Left lung (tissue), 10 donors: ENCODE measurements around the gene CMSS1. TPM values are rescaled to one million over a fixed set of nuclear protein-coding genes. Genes with fewer than 3 reads are reported as not detected.
A peak's percentile ranks its signal among the peaks of the same experiment; 100 is the strongest.

Experiments used
- ATAC-seq: fragments of 200-7000 bp; cut with Tn5 transposase; one replicate; pipeline ENCODE4 v1.9.1; 2020; ENCODE audit warnings: moderate library complexity
- DNase-seq, 4 donors: peaks; one replicate each; pipeline ENCODE4 v3.0.0-alpha.2; 2013 to 2020
- H3K27ac ChIP-seq, 2 donors: fragments of 200-600 bp; sonication (generic) in 1 of 2; one replicate each; pipeline versions ENCODE4 v1.5.0 to v1.8.0; 2020 to 2021
- H3K27me3 ChIP-seq, 2 donors: fragments of 200-600 bp; sonication (generic) in 1 of 2; one replicate each; pipeline versions ENCODE4 v1.5.0 to v1.8.0; 2020 to 2021
- H3K36me3 ChIP-seq, 2 donors: fragments of 200-600 bp; sonication (generic) in 1 of 2; one replicate each; pipeline versions ENCODE4 v1.5.0 to v1.8.0; 2020 to 2021
- H3K4me1 ChIP-seq, 2 donors: fragments of 200-600 bp; one replicate each; pipeline ENCODE4 v1.8.0; 2021
- H3K4me3 ChIP-seq, 2 donors: fragments of 200-600 bp; sonication (generic) in 1 of 2; one replicate each; pipeline versions ENCODE4 v1.5.0 to v1.8.0; 2020 to 2021; ENCODE audit warnings: mild to moderate bottlenecking in 1 of 2
- H3K9me3 ChIP-seq, 2 donors: fragments of 200-600 bp; sonication (generic) in 1 of 2; one replicate each; pipeline versions ENCODE4 v1.5.0 to v1.8.0; 2020 to 2021
- intact Hi-C, 2 donors: fragments of 100-400 bp; cut with DNase I; formaldehyde crosslinking; loops; one replicate each; pipeline versions ENCODE4 v1.11.2 to v1.14.2; 2022
- polyA plus RNA-seq, 6 donors: library from polyadenylated mRNA; unstranded; fragments of 120-200 nt; gene quantifications; one replicate each; pipeline ENCODE4 v1.2.1, GENCODE V29; 2013; ENCODE audit not compliant: insufficient read length in 6 of 6
- total RNA-seq, 2 donors: library from RNA; stranded (reverse); fragmentation: NEBNext Ultra II Directional; extraction: Animal tissue kit (Norgen Biotek cat#: 25700); gene quantifications; one replicate each; pipeline ENCODE4 v1.2.1, GENCODE V29; 2021
- TF ChIP-seq, protein P1 (sequence below), 2 donors: fragments of 200-600 bp; sonication (generic) in 1 of 2; IDR thresholded peaks; one replicate each; pipeline versions ENCODE4 v1.5.0 to v1.8.0; 2021; ENCODE audit warnings: antibody characterized with exemption in 2 of 2
- donor health status: DM: no; HTN: yes; CAD: no.
- donor health status: DM: no; HTN: no; CAD: no.

Gene CMSS1
- total and polyA plus RNA-seq, 8 donors, result 13.4 to 51.0 (median 41.8) TPM

DNA sequence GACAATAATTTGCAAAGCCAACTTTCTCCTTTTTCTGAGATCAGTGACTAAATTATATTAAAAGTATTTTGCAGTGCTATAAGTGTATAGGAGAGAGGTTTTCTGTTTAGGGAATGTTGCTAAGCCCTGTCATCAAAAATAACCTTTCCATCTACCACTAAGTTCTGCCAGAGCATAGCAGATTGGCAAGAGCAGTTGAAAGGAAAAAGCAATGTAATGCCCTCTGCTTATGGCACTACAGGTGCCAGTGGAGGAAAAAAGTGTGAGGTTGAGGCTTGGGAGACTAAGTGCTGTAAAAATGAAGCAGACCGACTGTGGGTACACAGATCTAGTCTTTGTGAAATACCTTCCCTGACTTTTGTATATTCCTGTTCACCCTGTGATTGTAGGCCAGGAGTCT, 285.1 kb downstream of the CMSS1 start:
- no peak overlapping the region for H3K4me3 ChIP-seq
- peaks cover 37 to 46% of the 10 kb centered on the region in 2 donors for H3K4me1 ChIP-seq
- DNase-seq, result no peak
- TF ChIP-seq, protein P1, sequence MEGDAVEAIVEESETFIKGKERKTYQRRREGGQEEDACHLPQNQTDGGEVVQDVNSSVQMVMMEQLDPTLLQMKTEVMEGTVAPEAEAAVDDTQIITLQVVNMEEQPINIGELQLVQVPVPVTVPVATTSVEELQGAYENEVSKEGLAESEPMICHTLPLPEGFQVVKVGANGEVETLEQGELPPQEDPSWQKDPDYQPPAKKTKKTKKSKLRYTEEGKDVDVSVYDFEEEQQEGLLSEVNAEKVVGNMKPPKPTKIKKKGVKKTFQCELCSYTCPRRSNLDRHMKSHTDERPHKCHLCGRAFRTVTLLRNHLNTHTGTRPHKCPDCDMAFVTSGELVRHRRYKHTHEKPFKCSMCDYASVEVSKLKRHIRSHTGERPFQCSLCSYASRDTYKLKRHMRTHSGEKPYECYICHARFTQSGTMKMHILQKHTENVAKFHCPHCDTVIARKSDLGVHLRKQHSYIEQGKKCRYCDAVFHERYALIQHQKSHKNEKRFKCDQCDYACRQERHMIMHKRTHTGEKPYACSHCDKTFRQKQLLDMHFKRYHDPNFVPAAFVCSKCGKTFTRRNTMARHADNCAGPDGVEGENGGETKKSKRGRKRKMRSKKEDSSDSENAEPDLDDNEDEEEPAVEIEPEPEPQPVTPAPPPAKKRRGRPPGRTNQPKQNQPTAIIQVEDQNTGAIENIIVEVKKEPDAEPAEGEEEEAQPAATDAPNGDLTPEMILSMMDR (IDR thresholded peaks at IDR 0.05), result no peak
- no peak overlapping the region for H3K27ac ChIP-seq
- no peaks in the 10 kb centered on the region for H3K9me3 ChIP-seq
- no peaks in the 10 kb centered on the region for H3K27me3 ChIP-seq
- intact Hi-C loops, result no loop called here
- no peaks in the 10 kb centered on the region for H3K36me3 ChIP-seq
- ATAC-seq, result no peak

DNA sequence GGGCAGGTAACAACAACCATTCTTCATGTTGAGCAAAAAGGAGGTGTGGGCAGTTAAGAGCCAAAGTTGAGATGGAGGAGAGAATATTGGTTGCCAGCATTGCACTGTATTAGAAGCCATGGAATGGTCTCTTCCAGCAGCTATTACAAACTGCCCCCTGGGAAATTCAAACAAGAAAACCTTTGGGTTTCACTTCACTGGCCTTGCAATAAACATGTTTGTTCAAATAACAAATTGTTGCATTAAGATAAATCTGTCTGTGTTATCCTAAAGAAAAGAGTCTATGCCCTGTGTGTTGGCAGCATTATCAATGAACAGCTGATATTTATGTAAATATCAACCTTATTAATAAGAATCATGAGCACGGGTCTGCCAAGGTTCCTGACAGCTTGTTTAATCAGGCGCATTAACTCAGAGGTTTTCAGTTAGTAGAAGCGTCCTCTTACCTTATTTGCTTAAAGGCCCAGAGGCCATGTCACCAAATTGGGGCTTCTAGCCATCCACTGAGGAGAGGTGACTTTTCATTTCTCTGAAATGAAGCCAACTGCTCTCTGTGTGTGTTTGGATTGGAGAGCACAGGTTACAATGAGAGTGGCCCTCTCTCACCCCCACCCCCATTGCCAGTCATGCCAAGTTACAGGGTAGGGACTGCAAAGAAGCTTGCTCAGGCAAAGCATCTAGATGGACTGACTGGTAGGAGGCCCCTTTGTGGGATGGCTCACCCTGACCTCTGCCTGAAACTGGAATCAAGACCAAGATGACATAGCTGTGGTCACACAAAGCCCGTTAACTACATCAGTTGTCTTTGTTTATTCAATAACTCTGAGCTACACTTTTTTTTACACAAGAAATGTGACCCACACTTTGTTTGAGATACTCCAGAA, 286.1 kb downstream of the CMSS1 start:
- Histone ChIP-seq H3K27ac (no peak overlapping the region), H3K27me3 (no peaks in the 10 kb centered on the region), H3K36me3 (no peaks in the 10 kb centered on the region), H3K4me3 (no peak overlapping the region), H3K4me1 (peaks cover 31 to 36% of the 10 kb centered on the region in 2 donors), H3K9me3 (no peaks in the 10 kb centered on the region)
- DNase-seq (peak in 2 of 4 donors; percentile 30 to 39), ATAC-seq (peak; percentile 50)
- TF ChIP-seq, protein P1 (IDR thresholded peaks at IDR 0.05), result no peak
- intact Hi-C loops, result no loop called here

DNA sequence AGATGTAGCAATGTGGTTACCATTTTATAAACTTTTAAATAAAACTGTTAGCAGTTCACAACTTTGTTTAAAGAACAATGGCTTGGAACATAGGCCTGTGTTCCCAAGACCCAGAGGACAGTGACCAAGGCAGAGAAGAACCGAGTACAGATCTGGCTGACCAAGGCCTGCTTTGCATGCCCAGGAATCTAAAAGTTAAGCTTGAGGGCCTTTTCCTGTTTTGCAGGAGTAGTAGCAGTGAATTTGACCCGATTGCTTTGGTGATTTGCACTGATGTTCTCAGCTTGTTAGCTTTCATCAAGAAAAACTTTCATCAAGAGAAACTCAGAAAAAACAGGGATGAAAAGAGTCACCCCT, 286.8 kb downstream of the CMSS1 start:
- DNase-seq (no peak), ATAC-seq (no peak)
- intact Hi-C loops, result no loop called here
- Histone ChIP-seq H3K9me3 (no peaks in the 10 kb centered on the region), H3K4me1 (peaks cover 27 to 31% of the 10 kb centered on the region in 2 donors), H3K4me3 (no peak overlapping the region), H3K36me3 (no peaks in the 10 kb centered on the region), H3K27ac (no peak overlapping the region), H3K27me3 (no peaks in the 10 kb centered on the region)
- TF ChIP-seq, protein P1 (IDR thresholded peaks at IDR 0.05), result no peak

DNA sequence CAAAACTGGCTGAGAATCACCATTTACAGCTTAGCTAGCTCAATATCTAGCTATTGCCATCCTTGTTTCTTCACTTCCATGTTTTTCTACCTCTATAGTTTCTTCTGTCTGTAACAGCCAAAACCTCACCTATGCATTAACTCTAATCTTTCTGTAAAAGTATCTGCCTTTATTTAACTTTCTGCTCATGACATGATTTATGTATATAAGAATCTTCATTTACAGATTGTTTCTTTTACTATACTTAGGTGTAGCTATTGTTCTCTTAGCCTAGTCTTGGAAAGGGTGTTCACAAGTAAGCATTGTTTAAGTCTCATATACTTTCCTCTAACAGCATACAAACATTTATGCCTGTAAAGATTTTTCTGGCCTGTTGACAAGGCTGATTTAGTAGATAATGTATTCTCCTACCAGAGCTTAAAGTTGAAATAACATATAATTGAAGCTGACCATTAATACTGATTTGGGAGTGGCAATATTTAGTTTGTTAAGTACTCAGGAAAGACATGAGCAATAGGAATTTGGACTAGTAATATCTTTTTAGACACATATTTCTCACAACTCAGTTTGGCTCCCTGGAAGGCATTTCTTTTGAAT, 287.3 kb downstream of the CMSS1 start:
- H3K27ac ChIP-seq, result peak overlapping the region in 1 of 2 donors; percentile 58
- no peaks in the 10 kb centered on the region for H3K36me3 ChIP-seq
- intact Hi-C loops, result no loop called here
- TF ChIP-seq, protein P1 (IDR thresholded peaks at IDR 0.05), result no peak
- H3K4me1 ChIP-seq, result peaks cover 27 to 31% of the 10 kb centered on the region in 2 donors
- no peaks in the 10 kb centered on the region for H3K27me3 ChIP-seq
- H3K4me3 ChIP-seq, result no peak overlapping the region
- DNase-seq (no peak), ATAC-seq (no peak)
- no peaks in the 10 kb centered on the region for H3K9me3 ChIP-seq

DNA sequence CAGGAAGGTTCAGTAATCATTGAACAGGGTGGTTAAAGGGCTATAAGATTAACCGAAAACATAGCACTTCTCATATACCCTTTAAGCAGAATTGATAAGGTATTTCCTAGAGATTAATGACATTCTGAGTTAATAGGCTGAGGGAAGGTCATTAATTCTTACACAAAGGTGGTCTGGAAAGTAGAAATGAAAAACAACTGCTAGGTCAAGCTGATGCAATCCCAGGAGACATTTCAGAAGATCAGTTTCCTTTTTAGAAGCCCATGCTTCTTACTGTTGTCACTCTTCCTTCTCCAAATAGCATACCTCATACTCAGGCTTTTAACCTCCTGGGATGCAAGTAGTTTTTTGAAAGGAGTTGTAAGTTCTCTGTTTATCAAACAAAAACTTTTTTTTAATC, 287.8 kb downstream of the CMSS1 start:
- Histone ChIP-seq H3K9me3 (no peaks in the 10 kb centered on the region), H3K4me1 (peaks cover 27 to 31% of the 10 kb centered on the region in 2 donors), H3K36me3 (no peaks in the 10 kb centered on the region), H3K4me3 (no peak overlapping the region), H3K27me3 (no peaks in the 10 kb centered on the region), H3K27ac (peak overlapping the region in 1 of 2 donors; percentile 58)
- ATAC-seq (no peak), DNase-seq (no peak)
- TF ChIP-seq, protein P1 (IDR thresholded peaks at IDR 0.05), result no peak
- intact Hi-C loops, result no loop called here
